ENCODE measurements around the gene RHBDL1.
A peak's percentile ranks its signal among the peaks of the same experiment; 100 is the strongest.

Gene RHBDL1

DNA sequence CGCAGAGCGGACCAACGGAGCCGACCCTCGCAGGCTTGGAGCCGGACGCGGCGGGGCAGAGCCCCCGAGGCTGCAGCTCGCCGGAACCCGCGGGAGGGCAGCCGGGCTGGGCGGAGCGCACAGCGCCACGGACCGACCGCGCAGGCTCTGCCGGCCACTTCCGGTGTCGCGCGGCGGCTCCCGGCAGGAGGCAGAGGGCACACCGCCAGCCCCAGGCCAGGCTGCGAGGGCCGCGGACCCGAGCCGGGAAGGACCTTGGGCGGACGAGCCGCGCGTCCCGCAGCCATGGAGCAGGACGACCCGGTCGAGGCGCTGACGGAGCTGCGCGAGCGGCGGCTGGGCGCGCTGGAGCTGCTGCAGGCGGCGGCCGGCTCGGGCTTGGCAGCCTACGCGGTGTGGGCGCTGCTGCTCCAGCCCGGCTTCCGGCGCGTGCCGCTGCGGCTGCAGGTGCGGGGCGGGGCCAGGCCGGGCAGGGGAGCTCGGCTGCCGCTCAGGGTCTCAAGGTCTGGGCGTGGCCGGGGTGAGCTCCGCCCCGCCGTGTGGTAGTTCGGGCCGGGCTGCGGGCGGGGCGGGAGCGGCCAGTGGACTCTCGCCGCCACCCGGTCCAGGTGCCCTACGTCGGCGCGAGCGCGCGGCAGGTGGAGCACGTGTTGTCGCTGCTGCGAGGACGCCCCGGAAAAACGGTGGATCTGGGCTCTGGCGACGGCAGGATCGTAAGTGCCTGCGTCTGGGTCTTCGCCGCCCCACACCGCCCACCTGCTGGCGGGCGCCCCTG lies 45.7 kb downstream of the RHBDL1 start, which contains the start of gene ANTKMT (continued):
- TF ChIP-seq ZNF174 (tag by site-specific recombination; IDR thresholded peaks at IDR 0.05) (0 out of 2 replicates have a peak, but pooled peaks have one; percentile 74), KLF10 (tag by site-specific recombination; IDR thresholded peaks at IDR 0.05) (peak; percentile 73; the same call in 1 of the 2 replicates), ZNF654 (tag by site-specific recombination; IDR thresholded peaks at IDR 0.05; ENCODE audit: low read depth) (no peak)

DNA sequence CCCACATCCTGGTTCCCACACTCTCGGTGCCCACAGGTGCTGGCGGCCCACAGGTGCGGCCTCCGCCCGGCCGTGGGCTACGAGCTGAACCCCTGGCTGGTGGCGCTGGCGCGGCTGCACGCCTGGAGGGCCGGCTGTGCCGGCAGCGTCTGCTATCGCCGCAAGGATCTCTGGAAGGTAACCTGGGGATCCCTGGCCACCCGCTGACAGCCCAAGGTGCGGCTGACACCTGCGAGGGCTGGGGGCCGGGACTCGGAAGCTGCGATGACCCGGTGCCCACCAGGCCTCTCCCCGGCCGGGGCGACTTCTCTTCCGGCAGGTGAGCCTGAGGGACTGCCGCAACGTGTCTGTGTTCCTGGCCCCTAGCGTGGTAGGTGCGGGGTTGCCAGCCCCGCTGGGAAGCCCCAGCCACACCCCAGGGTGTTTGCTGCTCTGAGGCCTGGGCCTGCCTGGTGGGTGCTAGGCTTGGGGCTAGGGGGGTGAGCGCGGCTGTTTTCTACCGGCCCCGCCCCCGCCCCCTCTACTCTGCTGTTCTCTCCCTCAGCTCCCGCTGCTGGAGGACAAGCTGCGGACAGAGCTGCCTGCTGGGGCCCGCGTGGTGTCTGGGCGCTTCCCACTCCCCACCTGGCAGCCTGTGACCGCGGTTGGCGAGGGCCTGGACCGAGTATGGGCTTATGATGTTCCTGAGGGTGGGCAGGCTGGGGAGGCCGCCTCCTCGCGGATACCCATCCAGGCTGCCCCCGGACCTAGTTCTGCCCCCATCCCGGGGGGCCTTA lies 46.5 kb downstream of the RHBDL1 start:
- Histone ChIP-seq H3K27ac (ENCODE audit: extremely low read depth, low read depth, low read length) (peak overlapping the region; percentile 94), H3K4me1 (ENCODE audit: control insufficient read depth, insufficient read depth, low read length) (peaks cover 7% of the 10 kb centered on the region), H3K36me3 (ENCODE audit: control insufficient read depth in 2 of 2, insufficient read depth in 1 of 2, low read length in 2 of 2) (peaks cover 0 to 7% of the 10 kb centered on the region in 2 experiments; a peak in 1 of 3 replicates), H3K4me3 (ENCODE audit: low read depth, low read length) (peak overlapping the region; percentile 28), H3K9me3 (ENCODE audit: control insufficient read depth, insufficient read depth, low read depth, low read length) (no peaks in the 10 kb centered on the region)
- ChIA-PET POLR2A (interaction anchor here (0.6 to 2.8 kb wide), 17 partner anchors 8 to 368 kb away, joined by 3 to 25 read pairs (median 6); partner anchors contain the start of genes CHTF18, CIAO3, GNG13 and RHOT2), CTCF (interaction anchor here (0.7 to 5.7 kb wide), 6 partner anchors 9 to 335 kb away, joined by 4 to 38 read pairs (median 6); partner anchors contain the start of genes CHTF18, CIAO3, METRN and RPUSD1)
- TF ChIP-seq, protein P1, sequence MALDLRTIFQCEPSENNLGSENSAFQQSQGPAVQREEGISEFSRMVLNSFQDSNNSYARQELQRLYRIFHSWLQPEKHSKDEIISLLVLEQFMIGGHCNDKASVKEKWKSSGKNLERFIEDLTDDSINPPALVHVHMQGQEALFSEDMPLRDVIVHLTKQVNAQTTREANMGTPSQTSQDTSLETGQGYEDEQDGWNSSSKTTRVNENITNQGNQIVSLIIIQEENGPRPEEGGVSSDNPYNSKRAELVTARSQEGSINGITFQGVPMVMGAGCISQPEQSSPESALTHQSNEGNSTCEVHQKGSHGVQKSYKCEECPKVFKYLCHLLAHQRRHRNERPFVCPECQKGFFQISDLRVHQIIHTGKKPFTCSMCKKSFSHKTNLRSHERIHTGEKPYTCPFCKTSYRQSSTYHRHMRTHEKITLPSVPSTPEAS (tag by site-specific recombination; IDR thresholded peaks at IDR 0.05), result no peak
- no peak for TF ChIP-seq OVOL3 (tag by site-specific recombination; IDR thresholded peaks at IDR 0.05)
- TF ChIP-seq, protein P2, sequence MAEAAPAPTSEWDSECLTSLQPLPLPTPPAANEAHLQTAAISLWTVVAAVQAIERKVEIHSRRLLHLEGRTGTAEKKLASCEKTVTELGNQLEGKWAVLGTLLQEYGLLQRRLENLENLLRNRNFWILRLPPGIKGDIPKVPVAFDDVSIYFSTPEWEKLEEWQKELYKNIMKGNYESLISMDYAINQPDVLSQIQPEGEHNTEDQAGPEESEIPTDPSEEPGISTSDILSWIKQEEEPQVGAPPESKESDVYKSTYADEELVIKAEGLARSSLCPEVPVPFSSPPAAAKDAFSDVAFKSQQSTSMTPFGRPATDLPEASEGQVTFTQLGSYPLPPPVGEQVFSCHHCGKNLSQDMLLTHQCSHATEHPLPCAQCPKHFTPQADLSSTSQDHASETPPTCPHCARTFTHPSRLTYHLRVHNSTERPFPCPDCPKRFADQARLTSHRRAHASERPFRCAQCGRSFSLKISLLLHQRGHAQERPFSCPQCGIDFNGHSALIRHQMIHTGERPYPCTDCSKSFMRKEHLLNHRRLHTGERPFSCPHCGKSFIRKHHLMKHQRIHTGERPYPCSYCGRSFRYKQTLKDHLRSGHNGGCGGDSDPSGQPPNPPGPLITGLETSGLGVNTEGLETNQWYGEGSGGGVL (tag by site-specific recombination; IDR thresholded peaks at IDR 0.05), result no peak
- TF ChIP-seq BCL11A (tag by site-specific recombination; IDR thresholded peaks at IDR 0.05; ENCODE audit: low read depth), result no peak
- TF ChIP-seq, protein P3, sequence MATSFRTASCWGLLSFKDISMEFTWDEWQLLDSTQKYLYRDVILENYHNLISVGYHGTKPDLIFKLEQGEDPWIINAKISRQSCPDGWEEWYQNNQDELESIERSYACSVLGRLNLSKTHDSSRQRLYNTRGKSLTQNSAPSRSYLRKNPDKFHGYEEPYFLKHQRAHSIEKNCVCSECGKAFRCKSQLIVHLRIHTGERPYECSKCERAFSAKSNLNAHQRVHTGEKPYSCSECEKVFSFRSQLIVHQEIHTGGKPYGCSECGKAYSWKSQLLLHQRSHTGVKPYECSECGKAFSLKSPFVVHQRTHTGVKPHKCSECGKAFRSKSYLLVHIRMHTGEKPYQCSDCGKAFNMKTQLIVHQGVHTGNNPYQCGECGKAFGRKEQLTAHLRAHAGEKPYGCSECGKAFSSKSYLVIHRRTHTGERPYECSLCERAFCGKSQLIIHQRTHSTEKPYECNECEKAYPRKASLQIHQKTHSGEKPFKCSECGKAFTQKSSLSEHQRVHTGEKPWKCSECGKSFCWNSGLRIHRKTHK (tag by site-specific recombination; IDR thresholded peaks at IDR 0.05), result no peak
- TF ChIP-seq ZNF350 (tag by site-specific recombination; IDR thresholded peaks at IDR 0.05), result no peak
- 0 out of 2 replicates have a peak, but pooled peaks have one; percentile 28 for TF ChIP-seq BCL11B (tag by site-specific recombination; IDR thresholded peaks at IDR 0.05; ENCODE audit: low read depth)
- no peak for TF ChIP-seq ZNF544 (tag by site-specific recombination; IDR thresholded peaks at IDR 0.05)
- TF ChIP-seq, protein P4, sequence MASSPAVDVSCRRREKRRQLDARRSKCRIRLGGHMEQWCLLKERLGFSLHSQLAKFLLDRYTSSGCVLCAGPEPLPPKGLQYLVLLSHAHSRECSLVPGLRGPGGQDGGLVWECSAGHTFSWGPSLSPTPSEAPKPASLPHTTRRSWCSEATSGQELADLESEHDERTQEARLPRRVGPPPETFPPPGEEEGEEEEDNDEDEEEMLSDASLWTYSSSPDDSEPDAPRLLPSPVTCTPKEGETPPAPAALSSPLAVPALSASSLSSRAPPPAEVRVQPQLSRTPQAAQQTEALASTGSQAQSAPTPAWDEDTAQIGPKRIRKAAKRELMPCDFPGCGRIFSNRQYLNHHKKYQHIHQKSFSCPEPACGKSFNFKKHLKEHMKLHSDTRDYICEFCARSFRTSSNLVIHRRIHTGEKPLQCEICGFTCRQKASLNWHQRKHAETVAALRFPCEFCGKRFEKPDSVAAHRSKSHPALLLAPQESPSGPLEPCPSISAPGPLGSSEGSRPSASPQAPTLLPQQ (tag by site-specific recombination; IDR thresholded peaks at IDR 0.05), result peak; percentile 46; the same call in 1 of the 2 replicates
- TF ChIP-seq KLF8 (tag by site-specific recombination; IDR thresholded peaks at IDR 0.05), result peak; percentile 35; the same call in 1 of the 2 replicates
- 0 out of 2 replicates have a peak, but pooled peaks have one; percentile 35 for TF ChIP-seq ZEB2 (tag by site-specific recombination; IDR thresholded peaks at IDR 0.05)
- no peak for TF ChIP-seq ZNF404 (tag by site-specific recombination; IDR thresholded peaks at IDR 0.05)
- TF ChIP-seq, protein P5, sequence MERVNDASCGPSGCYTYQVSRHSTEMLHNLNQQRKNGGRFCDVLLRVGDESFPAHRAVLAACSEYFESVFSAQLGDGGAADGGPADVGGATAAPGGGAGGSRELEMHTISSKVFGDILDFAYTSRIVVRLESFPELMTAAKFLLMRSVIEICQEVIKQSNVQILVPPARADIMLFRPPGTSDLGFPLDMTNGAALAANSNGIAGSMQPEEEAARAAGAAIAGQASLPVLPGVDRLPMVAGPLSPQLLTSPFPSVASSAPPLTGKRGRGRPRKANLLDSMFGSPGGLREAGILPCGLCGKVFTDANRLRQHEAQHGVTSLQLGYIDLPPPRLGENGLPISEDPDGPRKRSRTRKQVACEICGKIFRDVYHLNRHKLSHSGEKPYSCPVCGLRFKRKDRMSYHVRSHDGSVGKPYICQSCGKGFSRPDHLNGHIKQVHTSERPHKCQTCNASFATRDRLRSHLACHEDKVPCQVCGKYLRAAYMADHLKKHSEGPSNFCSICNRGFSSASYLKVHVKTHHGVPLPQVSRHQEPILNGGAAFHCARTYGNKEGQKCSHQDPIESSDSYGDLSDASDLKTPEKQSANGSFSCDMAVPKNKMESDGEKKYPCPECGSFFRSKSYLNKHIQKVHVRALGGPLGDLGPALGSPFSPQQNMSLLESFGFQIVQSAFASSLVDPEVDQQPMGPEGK (tag by site-specific recombination; IDR thresholded peaks at IDR 0.05), result peak; percentile 75
- no peak for TF ChIP-seq ZNF423 (tag by site-specific recombination; IDR thresholded peaks at IDR 0.05)
- no peak for TF ChIP-seq ZNF701 (tag by site-specific recombination; IDR thresholded peaks at IDR 0.05)
- no peak for TF ChIP-seq ZNF777 (tag by site-specific recombination; IDR thresholded peaks at IDR 0.05; ENCODE audit: borderline replicate concordance)
- TF ChIP-seq EGR2 (tag by site-specific recombination; IDR thresholded peaks at IDR 0.05; ENCODE audit: low read depth), result peak; percentile 74
- TF ChIP-seq ZFHX2 (tag by site-specific recombination; conservative IDR thresholded peaks at IDR 0.05), result peak; percentile 79
- TF ChIP-seq GLIS1 (tag by site-specific recombination; IDR thresholded peaks at IDR 0.05), result peak; percentile 49; the same call in 1 of the 2 replicates
- TF ChIP-seq ZNF341 (tag by site-specific recombination; IDR thresholded peaks at IDR 0.05; ENCODE audit: low read depth), result peak; percentile 49
- TF ChIP-seq ZNF837 (tag by site-specific recombination; IDR thresholded peaks at IDR 0.05), result no peak
- peak; percentile 20; the same call in 1 of the 2 replicates for TF ChIP-seq GLIS2 (tag by site-specific recombination; IDR thresholded peaks at IDR 0.05)
- TF ChIP-seq ZIC2 (tag by site-specific recombination; IDR thresholded peaks at IDR 0.05), result peak; percentile 81
- TF ChIP-seq ZNF146 (tag by site-specific recombination; IDR thresholded peaks at IDR 0.05), result no peak
